Heart left ventricle (tissue), 13 donors: ENCODE measurements around the gene INPPL1.

Experiments
- CTCF ChIP-seq, 12 donors: fragments of 200-600 bp; sonication (generic) in 4 of 12; IDR thresholded peaks; one replicate each; pipeline versions ENCODE4 v1.5.0 to v1.8.0; 2018 to 2022; ENCODE audit warnings: antibody characterized with exemption in 12 of 12, mild to moderate bottlenecking in 5 of 12
- POLR2A ChIP-seq, 2 donors: fragments of 450-650 bp; IDR thresholded peaks; one replicate each; pipeline ENCODE4 v1.6.1; 2017; ENCODE audit warnings: antibody characterized with exemption in 2 of 2, mild to moderate bottlenecking in 2 of 2, moderate library complexity in 2 of 2
- donor health status: ischemic (EF 13 %, LVEDD 7.1; RV severe dilation, severe dysfunction).
- donor health status: DM: no; HTN: yes; CAD: no.
- donor health status: DM: no; HTN: no; CAD: no.
- donor health status: ischemic (EF 25% LVEDD 6.9; RV normal size, moderate dysfunction).
- donor health status: ischemic (EF 25% LVEDD 5.7; RV mildly dilated, moderate dysfunction).
- donor health status: ischemic (EF 35%, LVEDD 5.7; RV mildly dilated, moderate dysfunction).
- donor health status: nonischemic (EF 11% LVEDD 7.7; RV severe dilation, severe dysfunction).
- donor health status: DM: yes; HTN: yes; CAD: no.
- donor health status: PGD.
- donor health status: ischemic (EF 29% LVEDD 5.4; RV normal size, mild dysfunction).
- donor health status: nonischemic (EF 23%, LVEDD 6.1; RV moderate dilation, normal function).

- TF ChIP-seq POLR2A (IDR thresholded peaks at IDR 0.05) = no peak
- no peak for TF ChIP-seq CTCF (IDR thresholded peaks at IDR 0.05)
These were observed 18.8 kb downstream of the INPPL1 start for GRCh38 chr11:72243173-72244059.
